GM12892 (cell line): Measurements from ENCODE around the gene FHL3.

ENCODE experiments used
- POLR2A ChIP-seq: IDR thresholded peaks from 2 replicates; pipeline ENCODE4 v1.6.1; 2011; ENCODE audit warnings: low read depth, low read length, control low read depth
- POLR2AphosphoS5 ChIP-seq: IDR thresholded peaks from 2 replicates; pipeline ENCODE4 v1.6.1; 2011; ENCODE audit warnings: low read depth, low read length, control low read depth

- TF ChIP-seq POLR2A, result no peak
- TF ChIP-seq POLR2AphosphoS5, result no peak
Measured at GRCh38 chr1:38051079-38051543, 45.8 kb upstream of the FHL3 start.
